Endothelial cell of umbilical vein (primary cell): ENCODE measurements around the gene C1R.

Experiments
- CTCF ChIP-seq, 2 donors: IDR thresholded peaks; 1 replicate in 1 of 2; 2 replicates in 1 of 2; pipeline ENCODE4 v1.5.1; 2011; ENCODE audit warnings: low read length in 2 of 2, mild to moderate bottlenecking in 2 of 2, moderate library complexity in 2 of 2, control low read depth in 1 of 2, inconsistent platforms in 1 of 2, low read depth in 1 of 2; ENCODE audit not compliant: insufficient read depth in 1 of 2; ENCODE audit errors: extremely low read depth in 1 of 2
- EZH2 ChIP-seq: IDR thresholded peaks from 2 replicates; pipeline ENCODE4 v1.6.1; 2012; ENCODE audit warnings: borderline replicate concordance, low read depth, mild to moderate bottlenecking, moderate library complexity, low read length, inconsistent platforms; ENCODE audit not compliant: severe bottlenecking
- FOS ChIP-seq: IDR thresholded peaks from 2 replicates; pipeline ENCODE4 v1.6.1; 2011; ENCODE audit warnings: mild to moderate bottlenecking, low read length, moderate library complexity, borderline replicate concordance; ENCODE audit not compliant: insufficient read depth

GRCh38 chr12:7128681-7129286, 36.5 kb upstream of the C1R start, which contains the start of gene RBP5:
- no peak for TF ChIP-seq CTCF (IDR thresholded peaks at IDR 0.05; ENCODE audit: extremely low read depth in 1 of 2, insufficient read depth in 1 of 2, low read depth in 1 of 2, low read length in 2 of 2)
- no peak for TF ChIP-seq FOS
- TF ChIP-seq EZH2, result no peak
